Hepatocyte (in vitro differentiated cells): ENCODE data around the gene HCN2. TPM values are rescaled to one million over a fixed set of nuclear protein-coding genes. Genes with fewer than 3 reads are reported as not detected.

Experiments
- DNase-seq: peaks from one replicate; pipeline ENCODE4 v3.0.0-alpha.2; 2016; ENCODE audit warnings: low spot score
- H2AFZ ChIP-seq: fragments of 200-600 bp; sonication (generic); 2 replicates; pipeline ENCODE4 v1.6.0; 2016; ENCODE audit warnings: antibody characterized with exemption, mild to moderate bottlenecking
- H3K27ac ChIP-seq: fragments of 200-600 bp; sonication (generic); 2 replicates; pipeline ENCODE4 v1.5.1; 2016; ENCODE audit warnings: mild to moderate bottlenecking
- H3K27me3 ChIP-seq: fragments of 200-600 bp; sonication (generic); 2 replicates; pipeline ENCODE4 v1.6.1; 2016
- H3K36me3 ChIP-seq: fragments of 200-600 bp; sonication (generic); replicated peaks from 2 replicates; pipeline ENCODE4 v1.5.1; 2016; ENCODE audit warnings: low read depth; ENCODE audit not compliant: insufficient read depth
- H3K4me1 ChIP-seq: fragments of 200-600 bp; sonication (generic); 2 replicates; pipeline ENCODE4 v1.5.1; 2016; ENCODE audit warnings: mild to moderate bottlenecking, moderate library complexity; ENCODE audit not compliant: insufficient read depth
- H3K4me2 ChIP-seq: fragments of 200-600 bp; sonication (generic); 2 replicates; pipeline ENCODE4 v1.6.0; 2016
- H3K4me3 ChIP-seq: fragments of 200-600 bp; sonication (generic); 2 replicates; pipeline ENCODE4 v1.5.1; 2016; ENCODE audit warnings: mild to moderate bottlenecking
- H3K79me2 ChIP-seq: fragments of 200-600 bp; sonication (generic); 2 replicates; pipeline ENCODE4 v1.6.0; 2017; ENCODE audit warnings: mild to moderate bottlenecking
- H3K9me2 ChIP-seq: fragments of 200-600 bp; sonication (generic); replicated peaks from 2 replicates; pipeline ENCODE4 v1.6.0; 2017; ENCODE audit warnings: mild to moderate bottlenecking; ENCODE audit not compliant: insufficient read depth
- H3K9me3 ChIP-seq: fragments of 200-600 bp; sonication (generic); 2 replicates; pipeline ENCODE4 v1.5.1; 2016; ENCODE audit warnings: low read depth, mild to moderate bottlenecking
- H4K20me1 ChIP-seq: fragments of 200-600 bp; sonication (generic); 2 replicates; pipeline ENCODE4 v1.6.0; 2016; ENCODE audit warnings: mild to moderate bottlenecking; ENCODE audit not compliant: insufficient read depth, poor library complexity, severe bottlenecking
- EZH2 ChIP-seq: fragments of 200-600 bp; sonication (generic); IDR thresholded peaks from 2 replicates; pipeline ENCODE4 v1.6.1; 2016; ENCODE audit warnings: antibody characterized with exemption, mild to moderate bottlenecking, borderline replicate concordance
- EZH2phosphoT487 ChIP-seq: fragments of 200-600 bp; sonication (generic); IDR thresholded peaks from one replicate; pipeline ENCODE4 v1.6.1; 2018; ENCODE audit warnings: antibody characterized with exemption, mild to moderate bottlenecking, low read depth, moderate library complexity; ENCODE audit not compliant: unreplicated experiment, severe bottlenecking
- WGBS: methylation state at CpG from one replicate; pipeline ENCODE4 v1.1.6; 2016; ENCODE audit warnings: low lambda C conversion rate; ENCODE audit errors: missing lambda C conversion rate; 5-methylcytosine and 5-hydroxymethylcytosine counted together
- polyA plus RNA-seq: library from polyadenylated mRNA; unstranded; fragments of >200 nt; fragmentation: Nextera tagmentation; extraction: Ambion mirVana; gene quantifications from 2 replicates; pipeline ENCODE4 v1.2.1, GENCODE V29; 2016
- total RNA-seq: library from RNA; depleted of rRNA; stranded (reverse); fragments of >200 nt; gene quantifications from 2 replicates; pipeline ENCODE4 v1.2.3, GENCODE V29; 2014
- TF ChIP-seq, protein P1 (sequence below): fragments of 200-600 bp; sonication (generic); IDR thresholded peaks from 2 replicates; pipeline ENCODE4 v1.5.1; 2016; ENCODE audit warnings: antibody characterized with exemption, mild to moderate bottlenecking; ENCODE audit not compliant: poor library complexity

The HCN2 gene
- total and polyA plus RNA-seq, 2 experiments from 2014 or later, result 0.16 to 0.30 TPM

- Histone ChIP-seq H3K9me3 (no peaks in the 10 kb centered on the region), H2AFZ (no peak overlapping the region), H3K4me1 (peaks cover 31% of the 10 kb centered on the region), H3K27me3 (no peaks in the 10 kb centered on the region), H3K79me2 (peaks cover 95% of the 10 kb centered on the region), H3K4me3 (no peak overlapping the region), H3K4me2 (no peak overlapping the region), H3K9me2 (no peaks in the 10 kb centered on the region), H3K36me3 (no peaks in the 10 kb centered on the region), H4K20me1 (peaks cover 88% of the 10 kb centered on the region), H3K27ac (no peak overlapping the region)
- TF ChIP-seq EZH2 (no peak), EZH2phosphoT487 (no peak)
- TF ChIP-seq, protein P1, sequence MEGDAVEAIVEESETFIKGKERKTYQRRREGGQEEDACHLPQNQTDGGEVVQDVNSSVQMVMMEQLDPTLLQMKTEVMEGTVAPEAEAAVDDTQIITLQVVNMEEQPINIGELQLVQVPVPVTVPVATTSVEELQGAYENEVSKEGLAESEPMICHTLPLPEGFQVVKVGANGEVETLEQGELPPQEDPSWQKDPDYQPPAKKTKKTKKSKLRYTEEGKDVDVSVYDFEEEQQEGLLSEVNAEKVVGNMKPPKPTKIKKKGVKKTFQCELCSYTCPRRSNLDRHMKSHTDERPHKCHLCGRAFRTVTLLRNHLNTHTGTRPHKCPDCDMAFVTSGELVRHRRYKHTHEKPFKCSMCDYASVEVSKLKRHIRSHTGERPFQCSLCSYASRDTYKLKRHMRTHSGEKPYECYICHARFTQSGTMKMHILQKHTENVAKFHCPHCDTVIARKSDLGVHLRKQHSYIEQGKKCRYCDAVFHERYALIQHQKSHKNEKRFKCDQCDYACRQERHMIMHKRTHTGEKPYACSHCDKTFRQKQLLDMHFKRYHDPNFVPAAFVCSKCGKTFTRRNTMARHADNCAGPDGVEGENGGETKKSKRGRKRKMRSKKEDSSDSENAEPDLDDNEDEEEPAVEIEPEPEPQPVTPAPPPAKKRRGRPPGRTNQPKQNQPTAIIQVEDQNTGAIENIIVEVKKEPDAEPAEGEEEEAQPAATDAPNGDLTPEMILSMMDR, result no peak
- DNase-seq, result no peak
- WGBS, result 89% methylated on average over 16 of the region's 17 CpGs
Observed at GRCh38 chr19:655691-656090, 66.0 kb downstream of the HCN2 start.

- no peak overlapping the region for H3K4me3 ChIP-seq
- no peaks in the 10 kb centered on the region for H3K9me3 ChIP-seq
- 91% methylated on average over 43 of the region's 43 CpGs for WGBS
- no peaks in the 10 kb centered on the region for H3K27me3 ChIP-seq
- H2AFZ ChIP-seq, result no peak overlapping the region
- H4K20me1 ChIP-seq, result peaks cover 98% of the 10 kb centered on the region
- H3K4me2 ChIP-seq, result no peak overlapping the region
- no peak overlapping the region for H3K27ac ChIP-seq
- no peak for TF ChIP-seq EZH2
- no peak for TF ChIP-seq EZH2phosphoT487
- TF ChIP-seq, protein P1, result no peak
- peaks cover 42% of the 10 kb centered on the region for H3K4me1 ChIP-seq
- no peaks in the 10 kb centered on the region for H3K36me3 ChIP-seq
- no peak for DNase-seq
- H3K79me2 ChIP-seq, result peaks cover 98% of the 10 kb centered on the region
- no peaks in the 10 kb centered on the region for H3K9me2 ChIP-seq
Observed at GRCh38 chr19:656751-657559, 67.3 kb downstream of the HCN2 start.

- TF ChIP-seq EZH2 (no peak), EZH2phosphoT487 (no peak)
- TF ChIP-seq, protein P1, result no peak
- DNase-seq, result no peak
- Histone ChIP-seq H3K27ac (no peak overlapping the region), H3K36me3 (no peaks in the 10 kb centered on the region), H3K4me2 (no peak overlapping the region), H3K4me1 (peaks cover 43% of the 10 kb centered on the region), H3K79me2 (peaks cover 98% of the 10 kb centered on the region), H3K27me3 (no peaks in the 10 kb centered on the region), H2AFZ (no peak overlapping the region), H3K4me3 (no peak overlapping the region), H3K9me2 (no peaks in the 10 kb centered on the region), H4K20me1 (peaks cover 93% of the 10 kb centered on the region), H3K9me3 (no peaks in the 10 kb centered on the region)
- WGBS, result 87% methylated on average over 18 of the region's 19 CpGs
Observed at GRCh38 chr19:657611-658010, 67.9 kb downstream of the HCN2 start.
